HG03025 (cell line): ENCODE data around the gene WDFY2.
A peak's percentile ranks its signal among the peaks of the same experiment; 100 is the strongest.

Experiments used
- ATAC-seq: cut with Tn5 transposase; IDR thresholded peaks from one replicate; pipeline ENCODE4 v1.9.1; 2021; ENCODE audit warnings: mild to moderate bottlenecking, moderate library complexity; ENCODE audit not compliant: unreplicated experiment, low FRiP score

WDFY2 gene

DNA sequence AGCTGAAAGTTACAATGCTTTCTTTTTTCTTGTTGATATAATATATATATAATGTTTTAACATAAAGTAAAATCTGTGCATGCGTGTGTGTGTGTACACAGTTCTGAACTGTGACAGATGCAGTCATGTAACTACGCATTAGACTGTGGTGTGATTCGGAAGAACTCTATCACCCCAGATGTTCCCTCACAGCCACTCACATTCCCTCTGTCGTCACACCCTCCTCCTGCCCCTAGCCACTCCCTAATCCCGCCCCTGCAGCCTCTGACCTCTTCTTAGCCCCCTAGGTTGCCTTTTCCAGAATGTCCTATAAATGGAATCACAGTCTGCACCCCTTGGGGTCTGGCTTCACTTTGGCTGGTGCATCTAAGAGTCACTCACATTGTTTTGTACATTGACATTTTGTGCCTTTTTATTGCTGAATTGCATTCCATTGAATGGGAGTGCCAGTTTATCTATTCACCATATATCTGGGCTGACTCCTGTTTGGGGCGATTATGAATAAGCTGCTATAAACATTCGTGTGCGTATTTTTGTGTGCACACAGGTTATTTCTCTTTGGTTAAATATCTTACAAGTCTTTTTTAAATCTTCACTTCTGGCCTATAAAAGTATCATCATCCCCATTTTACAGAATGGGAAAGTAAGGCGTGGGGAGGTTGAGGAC is 199.3 kb downstream of the WDFY2 start:
- no peak for ATAC-seq

DNA sequence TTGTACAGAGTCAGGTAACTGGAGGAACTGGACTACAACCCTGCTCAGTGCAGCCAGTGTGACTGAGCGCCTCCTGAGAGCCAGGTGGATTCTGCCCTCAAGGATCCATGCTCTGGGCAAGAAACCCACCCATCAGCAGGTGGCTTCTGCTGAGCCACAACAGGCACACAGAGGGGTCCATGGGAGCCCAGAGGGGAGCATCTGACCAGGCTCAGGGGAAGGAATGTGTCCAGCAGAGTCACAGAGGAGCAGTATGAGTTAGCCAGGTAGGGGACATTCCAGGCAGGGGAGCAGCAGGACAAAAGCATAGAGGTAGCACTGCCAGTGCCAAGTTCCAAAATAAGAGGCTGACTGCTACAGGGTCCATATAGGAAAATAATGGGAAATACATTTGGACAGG is 199.8 kb downstream of the WDFY2 start:
- ATAC-seq = no peak

DNA sequence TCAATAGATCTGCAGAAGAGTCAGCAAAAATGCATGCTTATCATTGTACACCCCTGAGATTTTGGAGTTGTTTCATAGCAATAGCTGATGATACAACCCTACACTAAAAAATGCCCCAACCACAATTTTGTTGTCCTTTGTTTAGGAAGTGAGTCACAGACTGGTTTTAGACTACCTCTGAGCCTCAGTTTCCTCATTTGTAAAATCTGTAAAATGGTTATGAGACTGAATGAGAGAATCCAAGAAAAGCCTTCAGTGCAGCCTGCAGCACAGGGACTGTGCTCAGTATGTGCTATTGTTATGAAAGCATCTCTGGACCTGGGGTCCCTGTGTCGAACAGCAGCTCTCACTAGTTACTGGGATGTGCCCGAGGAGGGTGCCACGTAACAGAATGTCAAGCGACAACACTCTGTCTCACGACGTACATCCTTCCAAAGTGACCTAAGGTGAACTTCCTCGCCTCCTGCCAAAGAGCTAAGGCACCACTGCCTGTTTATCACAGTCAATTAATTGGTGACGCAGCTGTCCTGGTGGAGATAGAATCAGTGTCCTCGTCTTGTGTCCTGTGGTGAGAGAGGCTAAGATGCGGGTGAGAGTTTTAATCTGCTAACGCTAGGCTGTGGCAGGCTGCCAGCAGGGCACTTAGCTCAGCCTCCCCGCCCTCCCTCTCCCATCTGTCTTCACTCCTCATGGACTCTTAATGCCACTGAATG is 201.6 kb downstream of the WDFY2 start:
- ATAC-seq = no peak

DNA sequence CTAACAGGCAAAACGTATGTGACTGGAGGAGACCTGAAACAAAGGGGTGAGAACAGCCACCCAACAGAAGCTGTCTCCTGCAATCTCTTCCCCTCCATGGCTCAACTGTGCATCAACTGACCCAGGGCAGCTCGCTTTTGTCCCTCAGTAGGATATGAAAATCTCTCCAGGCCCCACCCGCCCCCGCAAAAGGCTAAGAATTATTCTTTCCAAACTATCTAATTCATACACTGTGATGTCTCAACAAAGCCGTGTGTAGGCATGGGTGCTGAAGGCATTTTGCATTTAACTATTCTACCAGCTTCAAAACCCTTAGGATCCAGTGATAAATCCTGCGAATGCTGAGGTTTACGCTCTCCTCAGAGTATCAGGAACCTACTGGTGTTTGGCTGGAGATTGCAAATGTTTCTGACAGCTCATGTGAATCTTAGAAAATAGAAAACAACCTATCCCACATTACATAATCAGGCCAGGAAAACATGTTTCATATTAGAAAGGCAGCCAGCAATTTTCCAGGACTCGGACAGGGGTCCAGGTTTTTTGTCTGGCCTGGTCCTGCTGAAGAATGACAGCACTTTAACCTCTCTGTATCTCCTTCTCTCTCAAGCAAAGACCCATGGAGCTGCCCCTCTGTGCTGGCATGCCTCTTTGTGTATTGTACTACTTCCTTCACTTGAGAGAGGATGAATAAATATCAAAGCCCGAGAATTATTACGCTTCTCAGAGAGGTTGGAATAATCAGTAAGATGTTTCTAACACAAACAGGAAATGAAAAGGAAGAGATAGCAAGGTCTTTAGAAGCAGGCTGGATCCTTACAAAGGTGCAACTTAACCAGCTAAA is 202.4 kb downstream of the WDFY2 start:
- no peak for ATAC-seq

DNA sequence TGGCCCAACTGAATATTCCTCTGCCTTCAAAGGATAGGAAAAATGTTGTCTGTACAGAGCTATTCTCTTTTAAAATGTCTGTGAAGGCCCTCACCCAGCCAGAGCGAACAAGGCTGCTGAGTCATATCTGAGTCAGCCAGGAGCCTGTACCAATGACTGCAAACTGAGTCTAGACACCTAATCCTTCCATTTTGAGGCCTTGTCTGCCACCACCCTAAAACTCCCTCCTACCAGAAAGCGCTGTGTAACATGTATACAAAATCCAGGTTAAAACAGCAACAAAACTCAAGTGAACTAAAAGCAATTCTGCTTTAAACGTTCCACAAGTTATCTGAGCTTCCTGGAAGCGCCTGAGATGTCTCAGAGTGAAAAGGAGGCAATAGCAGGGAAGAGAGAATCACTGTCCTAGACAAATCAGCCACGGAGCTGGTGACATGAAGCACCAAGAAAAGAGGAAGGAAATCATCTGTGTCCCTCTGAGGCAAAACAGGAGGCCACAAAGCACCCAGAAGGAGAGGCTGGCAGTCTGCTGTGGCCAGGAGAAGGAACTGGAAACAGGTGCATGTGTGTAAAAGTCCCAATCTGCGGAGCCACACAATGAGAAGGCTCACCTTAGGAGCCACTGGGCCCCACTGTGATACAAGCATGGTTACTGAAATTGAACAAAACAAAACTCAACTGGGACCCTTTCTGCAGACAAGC is 209.5 kb downstream of the WDFY2 start:
- ATAC-seq = peak; percentile 62

DNA sequence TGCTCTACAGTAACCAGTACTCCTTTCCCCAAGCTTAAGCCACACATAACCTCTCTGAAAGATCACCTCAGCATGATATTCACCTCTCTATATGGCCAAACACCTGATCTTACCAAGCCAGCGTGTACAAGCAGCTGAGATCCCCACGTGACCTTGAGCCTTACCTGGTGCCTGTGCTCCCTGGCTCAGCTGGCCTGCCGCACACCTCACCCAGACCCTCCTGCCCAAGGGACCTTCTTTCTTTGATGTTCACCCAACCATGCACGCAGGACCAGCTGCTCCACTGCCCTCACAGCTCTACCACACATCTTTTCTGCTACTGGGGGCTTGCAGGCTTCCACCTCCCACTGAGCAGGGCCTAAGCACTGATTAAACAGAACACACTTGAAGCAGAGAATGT is 210.7 kb downstream of the WDFY2 start:
- ATAC-seq = no peak

DNA sequence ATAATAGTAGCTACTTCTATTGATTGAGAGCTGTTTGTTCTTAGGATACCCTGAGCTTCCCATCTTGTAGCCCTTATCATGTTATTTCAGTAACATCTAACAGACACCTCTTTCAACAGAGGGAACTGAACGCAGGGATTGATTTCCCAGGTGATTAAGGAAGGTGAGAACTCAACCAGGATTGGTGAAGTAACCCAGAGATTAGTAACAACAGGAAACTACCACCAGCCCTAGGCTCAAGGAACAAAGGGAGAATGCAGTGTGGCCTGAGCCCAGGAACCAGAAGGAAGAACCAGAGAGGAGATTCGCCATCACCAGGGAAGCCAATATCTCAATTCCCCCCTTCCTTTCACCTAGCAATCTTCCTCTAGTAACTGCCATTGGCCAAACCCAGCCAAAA is 211.2 kb downstream of the WDFY2 start:
- no peak for ATAC-seq

DNA sequence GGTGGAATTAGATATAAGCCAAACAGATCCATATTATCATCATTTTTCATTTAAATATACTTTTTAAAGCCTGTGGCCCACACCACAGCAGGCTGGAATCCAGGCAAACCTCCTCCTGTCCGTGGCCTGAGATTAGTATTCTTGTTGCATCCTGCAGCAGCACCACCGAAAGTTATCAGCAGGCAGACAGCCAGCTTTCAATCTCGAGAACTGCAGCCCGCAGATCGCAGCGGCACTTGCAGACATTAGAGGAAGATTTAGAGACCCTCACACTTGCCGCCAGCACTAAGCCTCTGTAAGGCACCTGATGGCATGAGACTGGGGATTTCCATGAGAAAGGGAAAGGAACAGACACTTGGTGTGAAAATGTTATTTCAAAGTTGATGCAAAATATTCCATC is 212.3 kb downstream of the WDFY2 start:
- ATAC-seq = no peak

DNA sequence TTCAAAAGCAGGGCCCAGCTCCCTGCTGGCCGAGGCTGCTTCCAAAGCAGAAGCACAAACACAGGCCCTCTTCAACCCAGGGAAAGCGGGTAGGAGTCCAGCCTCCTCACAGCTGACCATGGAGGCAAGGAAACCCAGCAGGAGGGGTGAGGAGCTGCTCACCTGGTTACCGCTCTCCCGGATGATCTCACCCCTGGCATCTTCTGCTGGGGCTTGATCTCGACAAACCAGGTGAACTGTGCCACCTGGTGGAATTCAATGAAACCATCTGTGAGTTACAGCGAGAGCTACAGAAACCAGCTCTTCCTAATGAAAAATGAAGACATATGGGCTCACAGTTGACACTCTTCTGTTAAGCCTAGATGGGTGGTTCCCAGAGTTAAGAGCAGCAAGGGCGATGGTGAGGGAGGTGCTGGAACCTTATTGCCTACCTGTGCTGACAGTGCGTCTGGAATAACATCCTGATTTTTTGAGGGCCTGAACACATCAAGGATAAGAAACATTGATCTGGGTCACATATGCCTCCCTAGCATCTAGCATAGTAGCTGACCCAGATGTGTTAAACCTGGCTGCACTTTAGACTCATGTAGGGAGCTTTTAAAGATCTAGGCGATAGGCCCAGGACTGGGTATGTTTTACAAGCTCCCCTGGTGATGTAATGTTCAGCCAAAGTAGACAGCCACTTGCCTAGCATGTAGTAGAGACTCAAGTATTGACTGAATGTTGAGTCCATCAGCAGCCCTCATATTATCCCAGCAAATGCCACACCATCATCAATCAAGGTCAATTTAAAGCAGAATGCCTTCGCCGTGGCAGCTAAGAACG is 213.6 kb downstream of the WDFY2 start:
- peak; percentile 57 for ATAC-seq

DNA sequence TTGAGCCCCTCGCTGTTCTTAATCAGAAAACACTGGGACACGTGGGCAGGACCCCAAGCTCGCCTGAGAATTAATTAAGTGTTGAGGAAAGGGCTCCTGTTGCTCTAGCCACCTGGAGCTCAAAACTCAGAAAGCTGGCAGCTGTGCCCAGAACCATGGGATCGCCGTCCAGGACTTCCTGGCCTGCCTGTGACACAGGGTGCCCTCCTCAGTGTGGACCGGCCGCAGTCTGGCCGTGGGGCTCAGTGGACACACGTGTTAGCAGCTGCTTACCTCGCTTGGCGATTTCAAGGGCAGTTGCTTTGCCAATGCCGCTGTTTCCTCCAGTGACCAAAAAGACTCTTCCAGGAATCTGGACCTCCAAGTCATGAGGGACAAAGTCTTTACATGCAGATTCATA is 215.0 kb downstream of the WDFY2 start:
- ATAC-seq = no peak

DNA sequence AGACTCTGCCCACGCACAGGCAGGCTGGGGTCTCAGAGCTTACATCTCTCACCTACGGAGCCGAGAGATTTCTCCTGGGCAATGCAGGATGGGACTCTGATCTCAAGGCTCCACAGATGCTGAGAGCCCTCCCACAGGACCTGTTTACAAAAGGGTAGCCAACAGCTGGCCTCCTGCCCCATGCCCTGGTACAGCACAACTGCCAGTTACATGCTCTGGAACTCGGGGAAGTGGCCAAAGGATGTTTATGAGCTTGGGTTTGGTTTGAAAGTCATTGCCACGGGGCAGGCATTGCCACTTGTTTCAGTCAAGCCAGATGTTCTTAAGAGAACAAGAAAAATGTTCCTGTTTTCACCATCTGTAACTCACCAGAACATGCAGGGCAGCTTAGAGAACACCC is 216.2 kb downstream of the WDFY2 start:
- no peak for ATAC-seq

DNA sequence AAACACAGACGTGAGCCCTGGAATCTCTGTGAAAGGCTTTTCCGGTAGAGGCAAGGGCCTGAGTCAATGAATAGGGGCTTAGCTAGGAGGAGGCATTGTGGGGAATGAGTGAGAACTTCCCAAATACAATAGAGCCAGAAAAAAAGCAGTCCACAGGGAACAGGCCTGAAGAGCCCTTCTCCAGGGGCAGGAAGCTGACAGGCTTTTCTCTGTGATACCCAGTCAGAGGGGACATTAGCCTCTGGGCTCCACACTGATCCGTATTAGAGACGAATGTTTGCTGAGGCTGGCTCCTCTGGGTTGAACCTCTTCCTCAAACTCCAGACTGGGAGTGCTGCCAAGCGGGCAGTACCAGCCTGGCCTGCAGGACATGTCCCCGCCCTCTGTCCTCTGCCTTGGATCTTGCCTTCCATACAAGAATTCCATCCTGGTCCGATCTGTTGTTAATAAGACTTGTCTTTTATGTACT is 217.4 kb downstream of the WDFY2 start:
- no peak for ATAC-seq

DNA sequence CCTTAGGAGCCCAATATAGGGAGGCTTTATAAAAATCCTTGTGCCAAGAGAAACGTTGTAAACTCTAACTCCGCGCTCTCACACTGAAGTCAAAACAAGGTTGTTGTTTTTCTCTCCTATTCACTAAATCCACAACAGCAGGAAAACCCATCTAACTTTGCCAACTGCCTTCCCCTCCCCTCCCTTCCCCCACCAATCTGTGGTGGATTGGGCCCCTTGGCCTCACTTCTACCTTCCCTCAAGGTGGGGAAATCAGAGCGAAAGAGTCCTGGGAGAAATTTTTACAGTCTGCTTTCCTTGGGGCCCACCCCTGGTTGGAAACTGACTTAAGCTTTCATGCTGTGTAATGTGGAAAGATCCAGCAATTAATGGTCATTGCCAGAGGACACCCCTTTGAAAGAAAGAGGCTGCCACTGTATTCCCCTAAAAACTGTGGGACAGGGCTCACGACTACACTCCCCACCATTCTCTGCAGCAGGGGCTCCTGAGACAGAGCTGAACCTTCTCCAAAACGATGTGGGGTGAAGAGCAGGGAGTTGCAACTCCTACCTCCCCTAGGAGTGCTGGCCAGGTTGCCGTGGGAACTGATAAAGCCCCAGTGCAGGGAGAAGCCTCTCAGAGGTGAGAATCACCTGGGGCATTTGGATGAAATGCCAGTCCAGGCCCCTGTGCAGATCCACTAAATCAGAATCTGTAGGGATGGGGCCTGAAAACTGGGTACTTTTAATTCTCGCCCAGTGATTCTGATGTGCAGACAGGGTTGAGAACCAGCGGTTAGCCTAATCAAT is 218.6 kb downstream of the WDFY2 start:
- ATAC-seq = no peak

DNA sequence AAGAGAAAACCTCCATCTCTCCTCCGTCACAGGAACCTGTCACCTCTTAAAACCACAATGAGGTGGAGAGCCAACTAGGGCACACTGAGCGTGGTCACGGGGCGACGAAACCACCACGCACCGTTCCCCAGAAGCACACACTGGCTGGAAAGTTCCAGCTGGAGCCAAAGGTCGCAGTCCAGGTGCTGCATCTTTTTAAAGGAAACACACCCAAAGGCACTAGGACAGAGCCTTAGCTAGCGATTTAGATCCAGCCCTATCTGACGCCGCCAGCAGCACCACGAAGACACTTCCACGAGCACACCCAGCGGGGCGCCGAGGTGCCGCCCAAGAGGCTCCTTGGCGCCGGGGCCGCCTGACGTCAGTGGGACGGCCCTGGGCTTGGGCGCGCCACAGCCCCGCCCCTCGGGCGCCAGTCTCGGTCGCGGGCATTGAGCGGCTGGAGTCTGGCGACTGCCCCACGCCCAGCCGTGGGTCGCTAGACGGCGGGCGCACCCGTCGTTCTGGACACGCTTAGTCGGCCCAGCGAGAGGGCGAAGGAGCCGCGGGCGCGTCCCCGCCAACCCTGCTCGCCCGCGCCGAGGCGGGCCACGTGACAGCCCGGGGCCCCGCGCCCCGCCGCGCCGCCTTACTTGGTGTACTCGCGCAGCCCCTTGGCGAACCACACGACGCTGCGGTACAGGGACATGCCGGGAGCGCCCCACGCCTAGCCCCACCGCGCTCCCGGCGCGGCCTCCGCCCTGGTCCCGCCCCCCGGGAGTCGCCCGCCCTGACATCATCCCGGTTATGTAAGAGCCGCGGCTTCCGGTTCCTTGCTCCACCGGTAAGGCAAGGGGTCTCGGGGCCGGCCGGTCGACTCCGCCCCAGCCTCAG is 219.4 kb downstream of the WDFY2 start, which contains the start of gene DHRS12:
TSS of gene DHRS12 (minus strand) at position 742 of the 873 bp plus-strand sequence. CDS start 4,504 bp downstream, outside the sequence.
- ATAC-seq = peak; percentile 95

DNA sequence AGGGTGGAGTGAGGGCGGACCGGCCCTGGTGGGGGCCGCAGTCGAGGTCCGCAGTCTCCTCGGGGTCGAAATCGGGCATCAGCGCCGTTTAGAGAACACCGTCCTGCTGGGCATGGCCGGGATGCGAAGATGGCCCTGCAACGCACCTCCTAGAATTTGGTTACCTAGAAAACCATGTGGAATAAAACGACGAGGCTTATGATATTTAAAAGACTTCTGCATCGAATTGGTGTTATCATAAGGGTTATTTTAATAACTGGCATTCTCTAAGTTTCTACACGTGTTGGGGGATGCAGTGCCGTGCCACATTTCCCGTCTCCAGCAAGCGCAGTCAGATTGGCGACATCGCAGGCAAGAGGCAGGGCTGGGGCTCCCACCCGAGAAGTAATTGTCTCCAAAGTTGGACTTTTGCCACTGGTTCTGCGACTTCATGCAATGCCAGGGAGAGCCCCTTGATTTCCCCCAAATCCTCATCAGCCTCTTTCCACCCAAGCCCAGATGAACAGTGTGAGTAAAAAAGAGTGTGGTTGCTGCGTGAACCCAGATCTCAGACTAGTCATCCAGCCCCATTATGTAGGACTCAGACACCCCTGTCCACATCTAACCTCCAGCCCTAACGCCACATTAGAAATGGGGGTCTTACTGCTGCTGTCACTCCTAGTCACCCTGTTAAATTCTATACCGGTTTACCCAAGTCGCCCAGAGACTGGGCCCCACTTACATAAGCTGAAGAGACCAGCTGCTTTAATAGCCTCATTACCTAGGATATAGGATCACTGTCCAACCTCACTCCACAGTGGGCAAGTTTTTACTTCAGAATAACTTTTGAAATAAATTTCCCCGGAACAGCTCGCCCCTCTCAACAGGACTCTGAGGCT is 220.3 kb downstream of the WDFY2 start:
- no peak for ATAC-seq

DNA sequence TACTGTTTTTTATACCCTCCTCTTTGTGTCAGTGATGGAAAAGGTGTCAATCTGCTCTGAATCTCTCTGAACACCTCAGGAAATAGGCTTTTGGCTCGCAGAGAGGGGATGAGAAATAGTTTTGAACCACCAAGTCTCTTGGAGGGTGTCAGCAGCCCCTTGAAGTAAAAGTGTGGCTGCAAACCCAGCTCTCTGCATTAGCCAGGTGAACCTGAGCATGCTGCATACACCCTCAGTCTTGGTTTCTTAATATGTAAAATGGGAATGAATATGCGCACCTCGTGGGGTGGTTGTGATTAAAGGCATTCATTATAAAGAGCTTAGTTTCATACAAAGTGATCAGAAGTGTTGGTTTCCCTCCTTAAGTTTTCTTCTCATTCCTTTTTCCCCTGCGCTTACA is 221.1 kb downstream of the WDFY2 start:
- ATAC-seq = no peak

DNA sequence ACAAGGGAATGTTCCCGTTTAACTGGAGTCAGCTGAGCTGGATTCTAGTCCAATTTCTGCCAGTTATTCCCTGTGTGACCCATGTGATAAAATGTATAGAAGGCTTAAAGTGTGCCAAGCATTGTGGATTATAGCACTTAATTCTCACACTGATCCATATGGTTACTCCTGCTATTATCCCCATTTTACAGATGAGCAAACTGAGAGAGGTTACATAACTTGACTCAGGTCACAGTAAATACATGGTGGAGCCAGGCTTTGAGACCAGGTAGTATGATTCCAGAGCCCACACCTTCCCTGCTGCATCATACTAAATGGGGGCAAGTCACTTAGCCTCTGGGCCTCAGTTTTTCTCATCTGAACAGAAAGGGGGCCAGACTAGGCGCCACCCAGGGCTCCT is 221.7 kb downstream of the WDFY2 start:
- ATAC-seq = no peak
